ENCODE results near the gene TPRN.

Gene TPRN

GRCh38 chr9:137148242-137148641 lies 52.3 kb downstream of the TPRN start:
- in situ Hi-C loops (cut with HindIII; ENCODE audit: low sequenced_read_pairs): no loop called here

GRCh38 chr9:137147793-137148160 lies 52.8 kb downstream of the TPRN start:
- in situ Hi-C loops (cut with HindIII; ENCODE audit: low sequenced_read_pairs): no loop called here

- in situ Hi-C loops (cut with HindIII; ENCODE audit: low sequenced_read_pairs): no loop called here
These were observed 53.3 kb downstream of the TPRN start for GRCh38 chr9:137147091-137147792.

GRCh38 chr9:137146527-137146918 lies 54.0 kb downstream of the TPRN start:
- in situ Hi-C loops (cut with HindIII; ENCODE audit: low sequenced_read_pairs): no loop called here

- in situ Hi-C loops (cut with HindIII; ENCODE audit: low sequenced_read_pairs): no loop called here
These were observed 54.6 kb downstream of the TPRN start for GRCh38 chr9:137145731-137146526.

- in situ Hi-C loops (cut with HindIII; ENCODE audit: low sequenced_read_pairs): no loop called here
These were observed 57.1 kb downstream of the TPRN start for GRCh38 chr9:137143459-137143858.

- in situ Hi-C loops (cut with HindIII; ENCODE audit: low sequenced_read_pairs): no loop called here
These were observed 58.3 kb downstream of the TPRN start for GRCh38 chr9:137141976-137142936.
